ENCODE measurements around the gene NKX2-3. TPM values are rescaled to one million over a fixed set of nuclear protein-coding genes. Genes with fewer than 3 reads are reported as not detected.

The NKX2-3 gene
- total RNA-seq, 1 donor from 2014 or later = not detected

GRCh38 chr10:99551158-99551557 is 18.4 kb downstream of the NKX2-3 start:
- Histone ChIP-seq H3K27ac (ENCODE audit: low read depth, low read length) (no peak overlapping the region), H3K9me3 (ENCODE audit: insufficient read depth, low read depth, low read length) (no peaks in the 10 kb centered on the region), H3K36me3 (ENCODE audit: insufficient read depth, low read length) (no peaks in the 10 kb centered on the region), H3K4me3 (ENCODE audit: insufficient read depth, low read depth, low read length) (no peak overlapping the region), H4K20me1 (ENCODE audit: insufficient read depth, low read length) (no peaks in the 10 kb centered on the region), H2AFZ (ENCODE audit: low read depth, low read length) (no peak overlapping the region), H3K4me1 (ENCODE audit: insufficient read depth, low read length) (peaks cover 3% of the 10 kb centered on the region), H3K4me2 (ENCODE audit: low read length) (no peak overlapping the region), H3K9ac (ENCODE audit: low read length) (no peak overlapping the region), H3K79me2 (ENCODE audit: insufficient read depth, low read length) (no peaks in the 10 kb centered on the region), H3K27me3 (ENCODE audit: insufficient read depth, low read length) (peaks cover 38% of the 10 kb centered on the region)
- H3K4me3 Mint-ChIP-seq (ENCODE audit: unreplicated experiment) = no peak overlapping the region
- no peaks in the 10 kb centered on the region for H3K36me3 Mint-ChIP-seq (ENCODE audit: low read depth, unreplicated experiment)
- peak overlapping the region; percentile 63 for H3K27ac Mint-ChIP-seq (ENCODE audit: unreplicated experiment)
- FAIRE-seq (no peak), DNase-seq (ENCODE audit: low read depth) (peak; percentile 24)
- no peak for TF ChIP-seq EZH2 (IDR thresholded peaks at IDR 0.05; ENCODE audit: insufficient read depth, low read length)
- no peak for TF ChIP-seq CTCF (IDR thresholded peaks at IDR 0.05; ENCODE audit: insufficient read depth, low read depth, low read length)
- no peaks in the 10 kb centered on the region for H3K9me3 Mint-ChIP-seq (ENCODE audit: unreplicated experiment)
- peaks cover 36% of the 10 kb centered on the region for H3K27me3 Mint-ChIP-seq (ENCODE audit: low read depth, unreplicated experiment)
- H3K4me1 Mint-ChIP-seq (ENCODE audit: low read depth, unreplicated experiment) = peaks cover 19% of the 10 kb centered on the region

GRCh38 chr10:99551616-99552015 is 18.9 kb downstream of the NKX2-3 start:
- no peaks in the 10 kb centered on the region for H4K20me1 ChIP-seq (ENCODE audit: insufficient read depth, low read length)
- H3K27ac Mint-ChIP-seq (ENCODE audit: unreplicated experiment) = peak overlapping the region; percentile 63
- no peaks in the 10 kb centered on the region for H3K36me3 Mint-ChIP-seq (ENCODE audit: low read depth, unreplicated experiment)
- H3K4me3 Mint-ChIP-seq (ENCODE audit: unreplicated experiment) = no peak overlapping the region
- no peak overlapping the region for H3K9ac ChIP-seq (ENCODE audit: low read length)
- FAIRE-seq (no peak), DNase-seq (ENCODE audit: low read depth) (no peak)
- no peak overlapping the region for H3K4me3 ChIP-seq (ENCODE audit: insufficient read depth, low read depth, low read length)
- H3K4me1 ChIP-seq (ENCODE audit: insufficient read depth, low read length) = peaks cover 3% of the 10 kb centered on the region
- peaks cover 33% of the 10 kb centered on the region for H3K27me3 ChIP-seq (ENCODE audit: insufficient read depth, low read length)
- peaks cover 19% of the 10 kb centered on the region for H3K4me1 Mint-ChIP-seq (ENCODE audit: low read depth, unreplicated experiment)
- TF ChIP-seq EZH2 (IDR thresholded peaks at IDR 0.05; ENCODE audit: insufficient read depth, low read length) (no peak), CTCF (IDR thresholded peaks at IDR 0.05; ENCODE audit: insufficient read depth, low read depth, low read length) (no peak)
- H3K9me3 ChIP-seq (ENCODE audit: insufficient read depth, low read depth, low read length) = no peaks in the 10 kb centered on the region
- H3K79me2 ChIP-seq (ENCODE audit: insufficient read depth, low read length) = no peaks in the 10 kb centered on the region
- H3K4me2 ChIP-seq (ENCODE audit: low read length) = no peak overlapping the region
- no peaks in the 10 kb centered on the region for H3K9me3 Mint-ChIP-seq (ENCODE audit: unreplicated experiment)
- H3K27me3 Mint-ChIP-seq (ENCODE audit: low read depth, unreplicated experiment) = peaks cover 33% of the 10 kb centered on the region
- H2AFZ ChIP-seq (ENCODE audit: low read depth, low read length) = no peak overlapping the region
- no peaks in the 10 kb centered on the region for H3K36me3 ChIP-seq (ENCODE audit: insufficient read depth, low read length)
- H3K27ac ChIP-seq (ENCODE audit: low read depth, low read length) = no peak overlapping the region

GRCh38 chr10:99555371-99555770 is 22.6 kb downstream of the NKX2-3 start:
- H3K27ac Mint-ChIP-seq (ENCODE audit: unreplicated experiment) = no peak overlapping the region
- TF ChIP-seq EZH2 (IDR thresholded peaks at IDR 0.05; ENCODE audit: insufficient read depth, low read length) (no peak), CTCF (IDR thresholded peaks at IDR 0.05; ENCODE audit: insufficient read depth, low read depth, low read length) (no peak)
- no peaks in the 10 kb centered on the region for H3K9me3 Mint-ChIP-seq (ENCODE audit: unreplicated experiment)
- H3K4me1 Mint-ChIP-seq (ENCODE audit: low read depth, unreplicated experiment) = peaks cover 14% of the 10 kb centered on the region
- H3K36me3 Mint-ChIP-seq (ENCODE audit: low read depth, unreplicated experiment) = no peaks in the 10 kb centered on the region
- FAIRE-seq (no peak), DNase-seq (ENCODE audit: low read depth) (no peak)
- H3K9ac ChIP-seq (ENCODE audit: low read length) = no peak overlapping the region
- H3K4me2 ChIP-seq (ENCODE audit: low read length) = no peak overlapping the region
- H3K9me3 ChIP-seq (ENCODE audit: insufficient read depth, low read depth, low read length) = no peaks in the 10 kb centered on the region
- H3K27ac ChIP-seq (ENCODE audit: low read depth, low read length) = no peak overlapping the region
- H3K4me1 ChIP-seq (ENCODE audit: insufficient read depth, low read length) = no peaks in the 10 kb centered on the region
- peaks cover 34% of the 10 kb centered on the region for H3K27me3 Mint-ChIP-seq (ENCODE audit: low read depth, unreplicated experiment)
- H3K79me2 ChIP-seq (ENCODE audit: insufficient read depth, low read length) = no peaks in the 10 kb centered on the region
- H2AFZ ChIP-seq (ENCODE audit: low read depth, low read length) = no peak overlapping the region
- no peaks in the 10 kb centered on the region for H4K20me1 ChIP-seq (ENCODE audit: insufficient read depth, low read length)
- no peak overlapping the region for H3K4me3 ChIP-seq (ENCODE audit: insufficient read depth, low read depth, low read length)
- no peak overlapping the region for H3K4me3 Mint-ChIP-seq (ENCODE audit: unreplicated experiment)
- H3K36me3 ChIP-seq (ENCODE audit: insufficient read depth, low read length) = no peaks in the 10 kb centered on the region
- peaks cover 25% of the 10 kb centered on the region for H3K27me3 ChIP-seq (ENCODE audit: insufficient read depth, low read length)

Data from astrocyte (in vitro differentiated cells and primary cell).